Trophoblast cell (in vitro differentiated cells and primary cell): ENCODE data around the gene CCDC197.

Experiments
- DNase-seq, 2 donors: peaks; one replicate each; pipeline ENCODE4 v3.0.0-alpha.2; 2016
- H2AFZ ChIP-seq: 2 replicates; pipeline ENCODE4 v1.6.1; 2013; ENCODE audit warnings: low read length, moderate library complexity, mild to moderate bottlenecking; ENCODE audit not compliant: insufficient read depth, poor library complexity
- H2AK5ac ChIP-seq: 2 replicates; pipeline ENCODE4 v1.6.1; 2013; ENCODE audit warnings: mild to moderate bottlenecking, low read length
- H2BK120ac ChIP-seq: 2 replicates; pipeline ENCODE4 v1.6.1; 2013; ENCODE audit warnings: low read length, mild to moderate bottlenecking, moderate library complexity; ENCODE audit not compliant: insufficient read depth, poor library complexity
- H2BK12ac ChIP-seq: 2 replicates; pipeline ENCODE4 v1.6.1; 2013; ENCODE audit warnings: mild to moderate bottlenecking, low read length, moderate library complexity
- H2BK5ac ChIP-seq: 2 replicates; pipeline ENCODE4 v1.6.1; 2013; ENCODE audit warnings: low read length, low read depth, moderate library complexity, mild to moderate bottlenecking; ENCODE audit not compliant: poor library complexity
- H3K14ac ChIP-seq: 2 replicates; pipeline ENCODE4 v1.6.1; 2013; ENCODE audit warnings: mild to moderate bottlenecking, low read length
- H3K18ac ChIP-seq: 2 replicates; pipeline ENCODE4 v1.6.1; 2013; ENCODE audit warnings: mild to moderate bottlenecking, low read length
- H3K23ac ChIP-seq: 2 replicates; pipeline ENCODE4 v1.6.1; 2013; ENCODE audit warnings: low read length
- H3K27ac ChIP-seq: 2 replicates; pipeline ENCODE4 v1.5.1; 2013; ENCODE audit warnings: low read depth, mild to moderate bottlenecking, inconsistent platforms, low read length, moderate library complexity
- H3K27me3 ChIP-seq: 2 replicates; pipeline ENCODE4 v1.6.1; 2013; ENCODE audit warnings: inconsistent platforms, mild to moderate bottlenecking, low read length, moderate library complexity; ENCODE audit not compliant: insufficient read depth
- H3K36me3 ChIP-seq, 2 experiments: 1 replicate in 1 of 2; 2 replicates in 1 of 2; pipeline ENCODE4 v1.6.1; 2013; ENCODE audit warnings: low read length in 2 of 2, mild to moderate bottlenecking in 2 of 2, moderate library complexity in 1 of 2; ENCODE audit not compliant: insufficient read depth in 2 of 2, control insufficient read depth in 1 of 2
- H3K4ac ChIP-seq: 2 replicates; pipeline ENCODE4 v1.6.1; 2013; ENCODE audit warnings: low read depth, mild to moderate bottlenecking, low read length, moderate library complexity
- H3K4me1 ChIP-seq, 2 experiments: 1 replicate in 1 of 2; 2 replicates in 1 of 2; pipeline ENCODE4 v1.6.1; 2013; ENCODE audit warnings: low read length in 2 of 2, mild to moderate bottlenecking in 2 of 2, moderate library complexity in 1 of 2; ENCODE audit not compliant: insufficient read depth in 2 of 2, control insufficient read depth in 1 of 2
- H3K4me2 ChIP-seq: 2 replicates; pipeline ENCODE4 v1.6.1; 2013; ENCODE audit warnings: inconsistent platforms, mild to moderate bottlenecking, low read length, moderate library complexity
- H3K4me3 ChIP-seq: 2 replicates; pipeline ENCODE4 v1.5.1; 2013; ENCODE audit warnings: mild to moderate bottlenecking, low read depth, low read length, inconsistent platforms
- H3K79me1 ChIP-seq: one replicate; pipeline ENCODE4 v1.6.1; 2013; ENCODE audit warnings: low read length
- H3K79me2 ChIP-seq: 2 replicates; pipeline ENCODE4 v1.6.1; 2013; ENCODE audit warnings: low read length, mild to moderate bottlenecking; ENCODE audit not compliant: control insufficient read depth, insufficient read depth, poor library complexity
- H3K9ac ChIP-seq: 2 replicates; pipeline ENCODE4 v1.6.1; 2013; ENCODE audit warnings: mild to moderate bottlenecking, low read length
- H3K9me3 ChIP-seq: 2 replicates; pipeline ENCODE4 v1.6.1; 2013; ENCODE audit warnings: low read depth, mild to moderate bottlenecking, control low read depth, inconsistent platforms, low read length; ENCODE audit not compliant: insufficient read depth
- H4K12ac ChIP-seq: 2 replicates; pipeline ENCODE4 v1.6.1; 2013; ENCODE audit warnings: low read depth, mild to moderate bottlenecking, low read length, moderate library complexity
- H4K8ac ChIP-seq: 2 replicates; pipeline ENCODE4 v1.6.1; 2013; ENCODE audit warnings: low read depth, mild to moderate bottlenecking, low read length, moderate library complexity
- H4K91ac ChIP-seq: one replicate; pipeline ENCODE4 v1.6.1; 2013; ENCODE audit warnings: low read depth, mild to moderate bottlenecking, low read length, moderate library complexity
- WGBS: extraction: QIAGEN DNeasy Blood & Tissue Kit; methylation state at CpG from one replicate; pipeline ENCODE4 v1.1.7; 2013; ENCODE audit warnings: missing lambda C conversion rate; ENCODE audit not compliant: insufficient read length, insufficient coverage; ENCODE audit errors: extremely low coverage; 5-methylcytosine and 5-hydroxymethylcytosine counted together

Gene CCDC197

GRCh38 chr14:93960774-93961438, 36.2 kb upstream of the CCDC197 start:
- WGBS: no CpG with 5 or more reads among the region's 3 CpGs
- Histone ChIP-seq H3K14ac (no peak overlapping the region), H2BK5ac (no peak overlapping the region), H3K18ac (no peak overlapping the region), H3K36me3 (no peaks in the 10 kb centered on the region), H2AK5ac (no peak overlapping the region), H3K9ac (no peak overlapping the region), H3K4me2 (no peak overlapping the region), H3K27me3 (no peaks in the 10 kb centered on the region), H3K4me1 (peaks cover 19 to 21% of the 10 kb centered on the region in 2 experiments), H3K4ac (no peak overlapping the region), H3K23ac (no peak overlapping the region), H2BK12ac (no peak overlapping the region), H2AFZ (no peak overlapping the region), H3K9me3 (no peaks in the 10 kb centered on the region), H4K8ac (no peak overlapping the region), H2BK120ac (no peak overlapping the region), H3K79me2 (no peaks in the 10 kb centered on the region), H4K91ac (no peak overlapping the region), H3K79me1 (peaks cover 6% of the 10 kb centered on the region), H3K4me3 (no peak overlapping the region), H3K27ac (no peak overlapping the region), H4K12ac (no peak overlapping the region)
- no peak for DNase-seq

DNA sequence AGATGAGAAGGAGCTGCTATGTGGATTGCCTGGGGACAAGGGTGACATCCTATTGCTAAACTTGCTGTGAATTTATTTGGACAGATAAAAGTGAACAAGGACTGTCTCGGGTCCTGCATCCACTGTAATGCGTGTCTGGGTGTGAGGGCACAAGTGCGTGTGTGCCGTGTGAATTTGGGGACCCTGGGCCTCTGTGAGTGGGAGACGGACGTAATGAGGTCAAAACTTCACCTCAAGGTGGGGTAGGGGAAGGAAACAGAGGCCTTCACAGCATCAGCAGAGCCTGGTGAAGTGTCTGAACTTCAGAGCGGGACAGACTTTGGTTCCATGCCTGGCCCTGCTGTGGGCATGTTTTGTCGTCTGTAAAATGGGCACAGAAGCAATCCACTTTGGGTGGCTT, 35.5 kb upstream of the CCDC197 start:
- DNase-seq: no peak
- Histone ChIP-seq H3K79me1 (peaks cover 6% of the 10 kb centered on the region), H3K36me3 (no peaks in the 10 kb centered on the region), H3K4me1 (peaks cover 19 to 20% of the 10 kb centered on the region in 2 experiments), H2BK12ac (no peak overlapping the region), H2BK5ac (no peak overlapping the region), H3K18ac (no peak overlapping the region), H3K9ac (no peak overlapping the region), H4K8ac (no peak overlapping the region), H2AK5ac (no peak overlapping the region), H3K4me2 (no peak overlapping the region), H4K12ac (no peak overlapping the region), H3K27ac (no peak overlapping the region), H4K91ac (no peak overlapping the region), H3K23ac (no peak overlapping the region), H3K9me3 (no peaks in the 10 kb centered on the region), H3K79me2 (no peaks in the 10 kb centered on the region), H2BK120ac (no peak overlapping the region), H3K4me3 (no peak overlapping the region), H3K4ac (no peak overlapping the region), H2AFZ (no peak overlapping the region), H3K27me3 (no peaks in the 10 kb centered on the region), H3K14ac (no peak overlapping the region)
- WGBS: no CpG with 5 or more reads among the region's 8 CpGs

DNA sequence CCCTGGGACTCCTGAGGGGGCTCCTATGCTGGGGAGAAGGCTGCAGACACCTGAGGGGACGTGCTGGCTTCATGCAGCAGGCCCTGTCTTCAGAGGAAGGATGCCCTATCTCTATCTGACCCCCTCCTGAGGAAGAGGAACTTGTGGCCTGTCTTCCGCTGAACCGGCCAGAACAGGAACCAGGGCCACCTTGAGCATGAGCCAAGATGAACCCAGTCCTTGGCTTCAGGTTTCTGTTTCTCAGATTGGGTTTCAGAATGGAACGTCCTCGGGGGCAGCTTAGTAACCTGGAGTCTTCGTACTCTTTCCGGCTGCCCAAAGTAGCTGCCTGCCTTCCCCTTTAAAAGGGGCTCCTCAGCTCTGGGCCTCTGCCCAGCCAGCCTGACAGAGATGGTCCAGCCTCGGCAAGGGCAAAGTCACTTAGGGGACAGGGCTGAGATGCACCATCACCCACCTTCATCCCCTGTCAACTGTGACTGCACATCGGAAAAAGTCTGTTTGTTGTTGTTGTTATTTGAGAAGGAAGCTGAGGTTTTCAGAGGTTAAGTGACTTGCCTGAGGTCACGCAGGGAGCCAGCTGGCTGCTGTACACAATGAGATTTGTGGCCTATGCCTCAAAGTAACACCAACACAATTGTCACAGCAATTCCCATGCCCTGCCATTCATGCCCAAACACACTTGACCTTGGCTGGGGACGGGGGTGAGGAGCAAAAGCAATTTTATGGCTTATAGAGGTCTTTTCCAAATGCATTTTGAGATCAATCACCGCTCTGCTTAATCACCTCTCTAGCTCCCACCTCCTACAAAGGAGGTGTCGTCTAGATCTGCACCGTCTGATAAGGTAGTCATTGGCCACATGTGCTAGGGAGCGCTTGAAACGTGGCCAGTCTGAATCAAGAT, 34.1 kb upstream of the CCDC197 start:
- no peak overlapping the region for H3K23ac ChIP-seq
- H3K27ac ChIP-seq: no peak overlapping the region
- no peak overlapping the region for H4K8ac ChIP-seq
- no peak overlapping the region for H3K4ac ChIP-seq
- no peak overlapping the region for H3K14ac ChIP-seq
- no peaks in the 10 kb centered on the region for H3K36me3 ChIP-seq
- no peak overlapping the region for H2AFZ ChIP-seq
- H3K4me3 ChIP-seq: no peak overlapping the region
- peaks cover 6% of the 10 kb centered on the region for H3K79me1 ChIP-seq
- H3K79me2 ChIP-seq: no peaks in the 10 kb centered on the region
- no peak overlapping the region for H2BK12ac ChIP-seq
- no peaks in the 10 kb centered on the region for H3K9me3 ChIP-seq
- no peak overlapping the region for H3K9ac ChIP-seq
- no peak overlapping the region for H4K12ac ChIP-seq
- DNase-seq: no peak
- no peak overlapping the region for H4K91ac ChIP-seq
- WGBS: no CpG with 5 or more reads among the region's 16 CpGs
- no peak overlapping the region for H2AK5ac ChIP-seq
- H2BK5ac ChIP-seq: no peak overlapping the region
- H3K27me3 ChIP-seq: no peaks in the 10 kb centered on the region
- no peak overlapping the region for H2BK120ac ChIP-seq
- no peak overlapping the region for H3K18ac ChIP-seq
- H3K4me1 ChIP-seq: peaks cover 19% of the 10 kb centered on the region in 2 experiments
- no peak overlapping the region for H3K4me2 ChIP-seq

GRCh38 chr14:93963692-93964091, 33.4 kb upstream of the CCDC197 start:
- no peak overlapping the region for H4K8ac ChIP-seq
- H3K4me3 ChIP-seq: no peak overlapping the region

More at GRCh38 chr14:93963692-93964091, 33.4 kb upstream of the CCDC197 start:
- no peak overlapping the region for H2BK5ac ChIP-seq
- H3K14ac ChIP-seq: no peak overlapping the region
- no peak overlapping the region for H2AFZ ChIP-seq
- H3K79me2 ChIP-seq: no peaks in the 10 kb centered on the region
- H3K23ac ChIP-seq: no peak overlapping the region
- no peak for DNase-seq
- no peak overlapping the region for H3K18ac ChIP-seq
- peaks cover 6% of the 10 kb centered on the region for H3K79me1 ChIP-seq
- no peak overlapping the region for H3K4me2 ChIP-seq
- H2BK120ac ChIP-seq: no peak overlapping the region
- H3K27ac ChIP-seq: no peak overlapping the region
- H2BK12ac ChIP-seq: no peak overlapping the region
- H4K12ac ChIP-seq: no peak overlapping the region
- WGBS: no CpG with 5 or more reads among the region's 4 CpGs
- H3K36me3 ChIP-seq: no peaks in the 10 kb centered on the region
- no peak overlapping the region for H3K4ac ChIP-seq
- H3K4me1 ChIP-seq: peaks cover 14 to 16% of the 10 kb centered on the region in 2 experiments
- no peaks in the 10 kb centered on the region for H3K9me3 ChIP-seq
- no peak overlapping the region for H4K91ac ChIP-seq
- H2AK5ac ChIP-seq: no peak overlapping the region
- H3K27me3 ChIP-seq: no peaks in the 10 kb centered on the region
- H3K9ac ChIP-seq: no peak overlapping the region
